Psoas muscle (tissue), 8 donors: Measurements from ENCODE around the gene BRD4. TPM values are rescaled to one million over a fixed set of nuclear protein-coding genes. Genes with fewer than 3 reads are reported as not detected.

Source experiments
- ATAC-seq, 4 donors: fragments of 200-7000 bp; cut with Tn5 transposase; one replicate each; pipeline ENCODE4 v1.9.1; 2020; ENCODE audit warnings: moderate library complexity in 3 of 4, mild to moderate bottlenecking in 2 of 4
- DNase-seq, 2 donors: peaks; one replicate each; pipeline ENCODE4 v3.0.0-alpha.2; 2020
- H3K27ac ChIP-seq: fragments of 200-600 bp; one replicate; pipeline ENCODE4 v1.8.0; 2022
- H3K27me3 ChIP-seq, 3 donors: fragments of 200-600 bp in 1 of 3; one replicate each; pipeline versions ENCODE4 v1.6.1 to v1.8.0; 2013 to 2022; ENCODE audit warnings: low read length in 2 of 3, mild to moderate bottlenecking in 2 of 3, moderate library complexity in 1 of 3; ENCODE audit not compliant: insufficient read depth in 3 of 3
- H3K36me3 ChIP-seq, 2 donors: fragments of 200-600 bp in 1 of 2; one replicate each; pipeline versions ENCODE4 v1.6.1 to v1.8.0; 2013 to 2022; ENCODE audit warnings: low read depth in 1 of 2, mild to moderate bottlenecking in 1 of 2, moderate library complexity in 1 of 2; ENCODE audit not compliant: insufficient read depth in 1 of 2
- H3K4me1 ChIP-seq: fragments of 200-600 bp; one replicate; pipeline ENCODE4 v1.8.0; 2022
- H3K4me3 ChIP-seq: fragments of 200-600 bp; one replicate; pipeline ENCODE4 v1.8.0; 2022; ENCODE audit warnings: mild to moderate bottlenecking
- H3K9me3 ChIP-seq: fragments of 200-600 bp; one replicate; pipeline ENCODE4 v1.8.0; 2022
- WGBS, 3 donors: extraction: QIAGEN DNeasy Blood & Tissue Kit; methylation state at CpG; one replicate each; pipeline versions ENCODE4 v1.1.6 to v1.1.7; 2013; 5-methylcytosine and 5-hydroxymethylcytosine counted together
- intact Hi-C, 2 donors: fragments of 100-400 bp; cut with DNase I; formaldehyde crosslinking; loops; one replicate each; pipeline versions ENCODE4 v1.11.0 to v1.14.2; 2022
- polyA plus RNA-seq, 3 donors: library from polyadenylated mRNA; stranded (reverse); fragments of 200-250 nt; gene quantifications; one replicate each; pipeline ENCODE4 v1.2.3, GENCODE V29; 2013
- total RNA-seq, 4 donors: library from RNA; stranded (reverse); fragmentation: NEBNext Ultra II Directional in 2 of 4; extraction: Animal tissue kit (Norgen Biotek cat#: 25700) in 2 of 4; gene quantifications; one replicate each; pipeline versions ENCODE4 v1.2.1 to v1.2.4, GENCODE V29; 2021 to 2023
- TF ChIP-seq, protein P1 (sequence below): fragments of 200-600 bp; IDR thresholded peaks from one replicate; pipeline ENCODE4 v1.8.0; 2022; ENCODE audit warnings: antibody characterized with exemption
- donor health status: healthy with polysubstance abuse.
- donor health status: DM: no; HTN: no; CAD: no; lungs with moderate emphysema.
- donor health status: Bipolar disorder and iron deficiency.
- donor health status: healthy.
- donor health status: DM: yes; HTN: yes; CAD: no.
- donor health status: DM: no; HTN: no; CAD: no.
- donor health status: DM: no; HTN: no; CAD: no.
- donor health status: DM: yes; HTN: yes; CAD: no.

Gene BRD4
- total and polyA plus RNA-seq, 7 donors = 42.6 to 120 (median 98.6) TPM

DNA sequence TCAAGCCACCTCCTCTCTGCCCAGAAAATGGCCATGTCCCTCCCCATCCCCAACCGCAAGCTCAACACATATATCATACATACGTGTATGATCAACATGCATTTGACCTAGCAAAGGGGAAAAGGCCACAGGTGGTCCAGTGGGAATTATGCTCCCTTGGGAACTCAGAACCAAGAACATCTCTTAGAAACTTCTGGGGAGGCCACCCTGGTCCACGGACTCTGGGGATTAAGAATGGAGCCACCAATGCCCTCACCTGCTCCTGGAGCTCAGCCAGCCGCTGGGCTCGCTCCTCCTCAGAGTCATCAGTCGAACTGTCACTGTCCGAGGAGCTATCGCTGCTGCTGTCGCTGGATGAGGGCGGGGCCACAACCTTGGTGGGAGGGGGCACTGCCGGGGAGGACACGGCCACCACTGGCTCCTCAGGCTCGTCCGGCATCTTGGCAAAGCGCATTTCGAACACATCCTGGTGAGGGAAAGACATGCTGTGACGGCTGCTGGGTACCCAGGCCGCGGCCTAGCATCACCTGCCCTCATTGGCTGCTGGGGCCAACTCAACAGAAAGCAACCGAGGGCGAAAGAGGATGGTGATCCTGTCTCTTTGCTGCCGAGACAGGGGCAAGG, 75.5 kb downstream of the BRD4 start:
- DNase-seq = no peak
- 90 to 94% (median 92%) methylated on average over 22 of the region's 22 CpGs for WGBS, 3 donors
- no peak for ATAC-seq
- Histone ChIP-seq H3K9me3 (no peaks in the 10 kb centered on the region), H3K4me1 (peaks cover 22% of the 10 kb centered on the region), H3K27me3 (no peaks in the 10 kb centered on the region), H3K4me3 (no peak overlapping the region), H3K36me3 (peaks cover 8 to 97% of the 10 kb centered on the region in 2 donors), H3K27ac (no peak overlapping the region)
- TF ChIP-seq, protein P1, sequence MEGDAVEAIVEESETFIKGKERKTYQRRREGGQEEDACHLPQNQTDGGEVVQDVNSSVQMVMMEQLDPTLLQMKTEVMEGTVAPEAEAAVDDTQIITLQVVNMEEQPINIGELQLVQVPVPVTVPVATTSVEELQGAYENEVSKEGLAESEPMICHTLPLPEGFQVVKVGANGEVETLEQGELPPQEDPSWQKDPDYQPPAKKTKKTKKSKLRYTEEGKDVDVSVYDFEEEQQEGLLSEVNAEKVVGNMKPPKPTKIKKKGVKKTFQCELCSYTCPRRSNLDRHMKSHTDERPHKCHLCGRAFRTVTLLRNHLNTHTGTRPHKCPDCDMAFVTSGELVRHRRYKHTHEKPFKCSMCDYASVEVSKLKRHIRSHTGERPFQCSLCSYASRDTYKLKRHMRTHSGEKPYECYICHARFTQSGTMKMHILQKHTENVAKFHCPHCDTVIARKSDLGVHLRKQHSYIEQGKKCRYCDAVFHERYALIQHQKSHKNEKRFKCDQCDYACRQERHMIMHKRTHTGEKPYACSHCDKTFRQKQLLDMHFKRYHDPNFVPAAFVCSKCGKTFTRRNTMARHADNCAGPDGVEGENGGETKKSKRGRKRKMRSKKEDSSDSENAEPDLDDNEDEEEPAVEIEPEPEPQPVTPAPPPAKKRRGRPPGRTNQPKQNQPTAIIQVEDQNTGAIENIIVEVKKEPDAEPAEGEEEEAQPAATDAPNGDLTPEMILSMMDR = no peak
- intact Hi-C loops = loop anchor here in 1 of 2 donors (10.0 kb wide), 1 partner anchor 178 kb away; no protein-coding TSS in a partner anchor

- TF ChIP-seq, protein P1 = no peak
- whole genome bisulfite sequencing, 3 donors = 85 to 90% (median 87%) methylated on average over 22 of the region's 22 CpGs
- Histone ChIP-seq H3K4me1 (peaks cover 33% of the 10 kb centered on the region), H3K36me3 (peaks cover 8 to 83% of the 10 kb centered on the region in 2 donors), H3K27me3 (no peaks in the 10 kb centered on the region), H3K27ac (no peak overlapping the region), H3K9me3 (no peaks in the 10 kb centered on the region), H3K4me3 (no peak overlapping the region)
- intact Hi-C loops = loop anchor here in 1 of 2 donors (10.0 kb wide), 1 partner anchor 179 kb away; no protein-coding TSS in a partner anchor
- ATAC-seq (no peak), DNase-seq (no peak)
Observed at GRCh38 chr19:15255359-15255990, 76.9 kb downstream of the BRD4 start.

- ATAC-seq (no peak), DNase-seq (no peak)
- WGBS, 3 donors = 85 to 92% (median 86%) methylated on average over 10 of the region's 10 CpGs
- Histone ChIP-seq H3K27ac (peak overlapping the region; percentile 91), H3K9me3 (no peaks in the 10 kb centered on the region), H3K27me3 (no peaks in the 10 kb centered on the region), H3K4me3 (no peak overlapping the region), H3K4me1 (peaks cover 42% of the 10 kb centered on the region), H3K36me3 (peaks cover 8 to 74% of the 10 kb centered on the region in 2 donors)
- TF ChIP-seq, protein P1 = no peak
- intact Hi-C loops = loop anchor here (5.0 to 10.0 kb wide), 2 partner anchors 77 to 180 kb away; no protein-coding TSS in a partner anchor
Observed at GRCh38 chr19:15254547-15254946, 77.8 kb downstream of the BRD4 start.

GRCh38 chr19:15253513-15253912, 78.8 kb downstream of the BRD4 start:
- H3K9me3 ChIP-seq = no peaks in the 10 kb centered on the region
- TF ChIP-seq, protein P1 = no peak
- H3K4me1 ChIP-seq = peaks cover 52% of the 10 kb centered on the region
- H3K27me3 ChIP-seq = no peaks in the 10 kb centered on the region
- ATAC-seq (no peak), DNase-seq (no peak)
- H3K27ac ChIP-seq = peak overlapping the region; percentile 91
- 64 to 79% (median 64%) methylated on average over 15 of the region's 15 CpGs for WGBS, 3 donors
- no peak overlapping the region for H3K4me3 ChIP-seq
- H3K36me3 ChIP-seq = peaks cover 8 to 65% of the 10 kb centered on the region in 2 donors
- intact Hi-C loops = loop anchor here (5.0 to 10.0 kb wide), 2 partner anchors 76 to 181 kb away; no protein-coding TSS in a partner anchor
